C1 segment of cervical spinal cord (tissue), 14 donors: Measurements from ENCODE around the gene BRMS1.
A peak's percentile ranks its signal among the peaks of the same experiment; 100 is the strongest.
"Not testable (repeated sequence)": the region's sequence is repeated elsewhere in the genome, so short reads cannot be mapped to it uniquely, and the experiment has no call there.

ENCODE experiments used
- DNase-seq, 14 donors: peaks; one replicate each; lab custom pipeline; 2025; lab: John Stamatoyannopoulos, UW

Gene BRMS1

GRCh38 chr11:66310803-66311440 is 34.0 kb downstream of the BRMS1 start:
- DNase-seq, result not testable (repeated sequence)

- DNase-seq, result no peak
These were observed 34.6 kb downstream of the BRMS1 start for GRCh38 chr11:66310324-66310723.

- DNase-seq, result no peak
These were observed 35.4 kb downstream of the BRMS1 start for GRCh38 chr11:66309475-66309874.

GRCh38 chr11:66302656-66303055 is 42.2 kb downstream of the BRMS1 start:
- DNase-seq, result no peak

GRCh38 chr11:66299186-66299585 is 45.7 kb downstream of the BRMS1 start:
- DNase-seq, result no peak

GRCh38 chr11:66297610-66298009 is 47.3 kb downstream of the BRMS1 start:
- DNase-seq, result no peak

- DNase-seq, result no peak
These were observed 50.0 kb downstream of the BRMS1 start for GRCh38 chr11:66294626-66295620.

- no peak for DNase-seq
These were observed 50.9 kb downstream of the BRMS1 start for GRCh38 chr11:66293777-66294625.

GRCh38 chr11:66293352-66293751 is 51.6 kb downstream of the BRMS1 start:
- no peak for DNase-seq

GRCh38 chr11:66292543-66293332 is 52.2 kb downstream of the BRMS1 start:
- peak in 1 of 14 donors; percentile 34 for DNase-seq

GRCh38 chr11:66291706-66292542 is 53.0 kb downstream of the BRMS1 start, which contains the start of gene TMEM151A:
Gene TMEM151A (plus strand): TSS chr11:66291894. CDS start chr11:66292014, 120 bp downstream.
- peak in 5 of 14 donors; percentile 19 to 62 (median 35) for DNase-seq

- DNase-seq, result peak in 3 of 14 donors; percentile 28 to 50 (median 29)
These were observed 53.6 kb downstream of the BRMS1 start for GRCh38 chr11:66291303-66291705.

- no peak for DNase-seq
These were observed 54.6 kb downstream of the BRMS1 start for GRCh38 chr11:66290330-66290621.

- peak in 3 of 14 donors; percentile 67 to 81 (median 70) for DNase-seq
These were observed 55.2 kb downstream of the BRMS1 start for GRCh38 chr11:66289548-66290329.

GRCh38 chr11:66288671-66289547 is 56.0 kb downstream of the BRMS1 start, which contains the start of gene YIF1A:
Gene YIF1A (minus strand): TSS chr11:66289143. CDS start chr11:66288985, 158 bp downstream.
- peak; percentile 86 to 100 (median 98) for DNase-seq

GRCh38 chr11:66287889-66288670 is 56.8 kb downstream of the BRMS1 start:
- DNase-seq, result no peak
